HepG2 (cell line): ENCODE data around the gene TFPI. TPM values are rescaled to one million over a fixed set of nuclear protein-coding genes. Genes with fewer than 3 reads are reported as not detected.

Source experiments
- ATAC-seq: fragments of 200-7000 bp; cut with Tn5 transposase; 3 replicates; pipeline ENCODE4 v1.9.1; 2020; ENCODE audit warnings: mild to moderate bottlenecking, moderate library complexity
- BruUV-seq: library from RNA; stranded (reverse); fragments of 400-500 nt; replicated peaks from 2 replicates; lab custom pipeline; 2021; lab: Mats Ljungman, UMichigan
- CTCF ChIA-PET: fragments of 300-600 bp; formaldehyde crosslinking; extraction: SDS; loops from one replicate; lab custom pipeline; 2021; ENCODE audit warnings: low total read pairs, inconsistent platforms, low intra/inter-chr PET ratio; lab: Yijun Ruan, JAX
- POLR2A ChIA-PET: fragments of 350-600 bp; sonication (Branson Sonifier 250); formaldehyde crosslinking; loops from one replicate; lab custom pipeline; 2020; ENCODE audit warnings: antibody characterized with exemption, inconsistent platforms; lab: Yijun Ruan, JAX
- DNase-seq: peaks from one replicate; pipeline ENCODE4 v3.0.0-alpha.2; 2015; ENCODE audit warnings: low spot score
- FAIRE-seq: peaks from 3 replicates; lab custom pipeline; 2011; peaks lifted over from hg19 to GRCh38; lab: Jason Lieb, UNC
- H2AFZ ChIP-seq: one replicate; pipeline ENCODE4 v1.6.1; 2011; ENCODE audit warnings: low read length, inconsistent platforms
- H3K27ac ChIP-seq: fragments of 300-600 bp; 3 replicates; pipeline ENCODE4 v1.8.0; 2011; ENCODE audit warnings: mixed run types, mild to moderate bottlenecking, mixed read lengths, low read length, inconsistent platforms; ENCODE audit not compliant: insufficient read depth; ENCODE audit errors: extremely low read length
- H3K27me3 ChIP-seq, 2 experiments: fragments of 200-600 bp in 1 of 2; 2 replicates in 1 of 2; 3 replicates in 1 of 2; pipeline versions ENCODE4 v1.6.0 to v1.8.0; 2011; ENCODE audit warnings: low read length in 2 of 2, mild to moderate bottlenecking in 2 of 2, moderate library complexity in 2 of 2, inconsistent platforms in 1 of 2; ENCODE audit not compliant: insufficient read depth in 2 of 2, control insufficient read depth in 1 of 2
- H3K36me3 ChIP-seq, 2 experiments: fragments of 200-600 bp in 1 of 2; replicated peaks in 1 of 2; 2 replicates in 1 of 2; 3 replicates in 1 of 2; pipeline versions ENCODE4 v1.5.1 to v1.8.0; 2011; ENCODE audit warnings: low read length in 2 of 2, inconsistent platforms in 1 of 2; ENCODE audit not compliant: insufficient read depth in 2 of 2, control insufficient read depth in 1 of 2
- H3K4me1 ChIP-seq: 2 replicates; pipeline ENCODE4 v1.5.1; 2012; ENCODE audit warnings: low read length, inconsistent platforms; ENCODE audit not compliant: insufficient read depth
- H3K4me2 ChIP-seq: 2 replicates; pipeline ENCODE4 v1.6.0; 2011; ENCODE audit warnings: low read depth, low read length, inconsistent platforms
- H3K4me3 ChIP-seq, 3 experiments: fragments of 200-600 bp in 1 of 3; sonication (generic), shearing (Covaris generic) in 1 of 3; replicated peaks in 1 of 3; 2 replicates each; pipeline ENCODE4 v1.5.1; 2011 to 2016; ENCODE audit warnings: low read length in 3 of 3, inconsistent platforms in 2 of 3, low read depth in 2 of 3, mild to moderate bottlenecking in 2 of 3, control low read depth in 1 of 3, mixed read lengths in 1 of 3; ENCODE audit not compliant: insufficient read depth in 1 of 3
- H3K79me2 ChIP-seq: one replicate; pipeline ENCODE4 v1.6.1; 2011; ENCODE audit warnings: low read length, inconsistent platforms; ENCODE audit not compliant: insufficient read depth
- H3K9ac ChIP-seq: 2 replicates; pipeline ENCODE4 v1.6.0; 2011; ENCODE audit warnings: mild to moderate bottlenecking, low read depth, low read length, inconsistent platforms; ENCODE audit not compliant: insufficient read depth
- H3K9me3 ChIP-seq: 2 replicates; pipeline ENCODE4 v1.5.1; 2012; ENCODE audit warnings: mild to moderate bottlenecking, low read length
- H4K20me1 ChIP-seq: 2 replicates; pipeline ENCODE4 v1.6.0; 2011; ENCODE audit warnings: inconsistent platforms, mild to moderate bottlenecking, low read length, moderate library complexity; ENCODE audit not compliant: insufficient read depth
- ETS1 ChIP-seq: sonication (generic); formaldehyde crosslinking; IDR thresholded peaks from 2 replicates; pipeline ENCODE4 v1.4.0; 2020; ENCODE audit warnings: missing genetic modification reagents
- HMGXB3 ChIP-seq: sonication (generic); formaldehyde crosslinking; IDR thresholded peaks from 2 replicates; pipeline ENCODE4 v1.4.0; 2020; ENCODE audit warnings: missing genetic modification reagents, borderline replicate concordance
- MAFF ChIP-seq: IDR thresholded peaks from 2 replicates; pipeline ENCODE4 v1.6.1; 2011; ENCODE audit warnings: low read depth, low read length, improper control_type of control experiment
- MAFK ChIP-seq, 2 experiments: IDR thresholded peaks in 1 of 2; conservative IDR thresholded peaks in 1 of 2; 2 replicates each; pipeline ENCODE4 v1.6.1; 2011; ENCODE audit warnings: improper control_type of control experiment in 2 of 2, low read length in 2 of 2
- MTA3 ChIP-seq: sonication (generic); formaldehyde crosslinking; IDR thresholded peaks from 2 replicates; pipeline ENCODE4 v1.4.0; 2020; ENCODE audit warnings: missing genetic modification reagents
- PITX1 ChIP-seq: sonication (generic); formaldehyde crosslinking; IDR thresholded peaks from 2 replicates; pipeline ENCODE4 v1.5.1; 2020; ENCODE audit warnings: mild to moderate bottlenecking, missing genetic modification reagents
- POLR2AphosphoS5 ChIP-seq: IDR thresholded peaks from 2 replicates; pipeline ENCODE4 v1.6.1; 2012; ENCODE audit warnings: low read depth, low read length
- SETDB1 ChIP-seq: sonication (generic); formaldehyde crosslinking; IDR thresholded peaks from 2 replicates; pipeline ENCODE4 v1.5.1; 2020; ENCODE audit warnings: missing genetic modification reagents, mild to moderate bottlenecking, borderline replicate concordance
- ZNF12 ChIP-seq: sonication (generic); formaldehyde crosslinking; IDR thresholded peaks from 2 replicates; pipeline ENCODE4 v1.5.0; 2020; ENCODE audit warnings: missing genetic modification reagents
- ZNF329 ChIP-seq: sonication (generic); formaldehyde crosslinking; IDR thresholded peaks from 2 replicates; pipeline ENCODE4 v1.9.0; 2021; ENCODE audit warnings: low read depth, mild to moderate bottlenecking, missing genetic modification reagents
- ZNF564 ChIP-seq: sonication (generic); formaldehyde crosslinking; IDR thresholded peaks from 2 replicates; pipeline ENCODE4 v1.8.1; 2023; ENCODE audit warnings: mild to moderate bottlenecking, missing genetic modification reagents
- WGBS: methylation state at CpG from one replicate; pipeline ENCODE4 v1.1.6; 2017; ENCODE audit warnings: low lambda C conversion rate; 5-methylcytosine and 5-hydroxymethylcytosine counted together
- in situ Hi-C: cut with HindIII; loops from 2 replicates; pipeline ENCODE4 v1.10.0; 2017; ENCODE audit warnings: low pct_unique_long_range_greater_than_20kb; ENCODE audit not compliant: extremely low pct_ligation_motif_present
- intact Hi-C: fragments of 100-400 bp; cut with micrococcal nuclease; formaldehyde crosslinking; loops from one replicate; pipeline ENCODE4 v1.10.0; 2022; ENCODE audit not compliant: unreplicated experiment
- polyA plus RNA-seq, 8 experiments: library from polyadenylated mRNA; depleted of rRNA in 3 of 8; stranded (reverse) in 7 of 8; unstranded in 1 of 8; fragments of >200 nt; fragmentation: Illumina TruSeq in 4 of 8; extraction: Trizol in 4 of 8; gene quantifications; 2 replicates each; pipeline versions ENCODE4 v1.2.1 to v1.2.3, GENCODE V29; 2011 to 2016; ENCODE audit warnings: low read depth in 4 of 8, missing spikeins in 1 of 8, mixed read lengths in 1 of 8; ENCODE audit not compliant: insufficient read depth in 1 of 8
- total RNA-seq, 5 experiments: library from RNA; depleted of rRNA; stranded (reverse); fragments of >200 nt; fragmentation: Illumina TruSeq; extraction: Trizol; gene quantifications; 2 replicates each; pipeline ENCODE4 v1.2.3, GENCODE V29; 2016; ENCODE audit warnings: low read depth in 1 of 5

The TFPI gene
- total and polyA plus RNA-seq, 2 of the 13 experiments (the other 11 are each of a cell fraction or from before 2014, with no cell fraction given), result 301 to 436 TPM

- TF ChIP-seq ZNF329 (CRISPR knock-in tag) (0 out of 2 replicates have a peak, but pooled peaks have one; percentile 35), SETDB1 (CRISPR knock-in tag) (no peak), ZNF12 (CRISPR knock-in tag) (no peak), HMGXB3 (CRISPR knock-in tag) (peak; percentile 72; the same call in 1 of the 2 replicates)
- TF ChIP-seq, all 625 proteins: peak for 268
These were observed 44.4 kb downstream of the TFPI start (continued) for GRCh38 chr2:187509667-187510417.

- no peak for ATAC-seq
- intact Hi-C loops, result no loop called here
These were observed 47.8 kb downstream of the TFPI start for GRCh38 chr2:187506416-187506815.

More at GRCh38 chr2:187506416-187506815, 47.8 kb downstream of the TFPI start:
- TF ChIP-seq ETS1 (CRISPR knock-in tag) (no peak), MTA3 (no peak), PITX1 (CRISPR knock-in tag) (no peak), MAFK (conservative IDR thresholded peaks at IDR 0.05 in 1 of 2, IDR thresholded peaks at IDR 0.05 in 1 of 2; ENCODE audit: low read length in 2 of 2) (peak; percentile 49 to 60), ZNF564 (CRISPR knock-in tag) (no peak), MAFF (peak; percentile 53; the same call in 1 of the 2 replicates), POLR2AphosphoS5 (0 out of 2 replicates have a peak, but pooled peaks have one; percentile 12)
- Histone ChIP-seq H3K36me3 (peaks cover 1 to 19% of the 10 kb centered on the region in 2 experiments; a peak in 4 of 5 replicates), H2AFZ (no peak overlapping the region), H3K4me2 (peak overlapping the region; percentile 25; the same call in 1 of the 2 replicates), H3K27me3 (no peaks in the 10 kb centered on the region; a peak in 1 of 5 replicates), H3K4me3 (no peak overlapping the region), H3K27ac (no peak overlapping the region), H3K9me3 (no peaks in the 10 kb centered on the region), H3K79me2 (peaks cover 79% of the 10 kb centered on the region), H3K9ac (no peak overlapping the region), H4K20me1 (no peaks in the 10 kb centered on the region), H3K4me1 (peaks cover 98% of the 10 kb centered on the region)
- in situ Hi-C loops, result loop anchor here (5.0 to 10.0 kb wide), 2 partner anchors 36 to 338 kb away; no protein-coding TSS in a partner anchor
- ChIA-PET POLR2A (interaction anchor here (1.3 to 1.7 kb wide), 2 partner anchors 13 to 44 kb away, joined by 3 to 6 read pairs; no protein-coding TSS in a partner anchor), CTCF (no interaction called here)
- BruUV-seq, result no TSS peak
- FAIRE-seq, result no peak
- 91% methylated on average over 3 of the region's 3 CpGs for WGBS
- no peak for DNase-seq
